Measurements from ENCODE around the gene DZANK1. TPM values are rescaled to one million over a fixed set of nuclear protein-coding genes. Genes with fewer than 3 reads are reported as not detected.
"Not testable (repeated sequence)": the region's sequence is repeated elsewhere in the genome, so short reads cannot be mapped to it uniquely, and the experiment has no call there.

DZANK1 gene
- total and polyA plus RNA-seq, 2 donors (not counting 3 experiments of a cell fraction or from before 2014, with no cell fraction given) = 1.1 to 1.8 TPM

- DNase-seq (ENCODE audit: low read depth, low spot score) = no peak
- intact Hi-C loops (cut with micrococcal nuclease) = no loop called here
- Histone ChIP-seq H3K9me3 (replicated peaks; ENCODE audit: control insufficient read depth, insufficient read depth, low read length) (no peaks in the 10 kb centered on the region), H3K36me3 (ENCODE audit: control insufficient read depth in 2 of 2, extremely low read depth in 1 of 2, insufficient read depth in 2 of 2, low read length in 2 of 2) (no peaks in the 10 kb centered on the region), H3K4me3 (replicated peaks in 1 of 3; ENCODE audit: insufficient read depth in 1 of 3, low read depth in 1 of 3, low read length in 3 of 3) (no peak overlapping the region), H3K4me1 (ENCODE audit: control insufficient read depth, extremely low read depth, insufficient read depth, low read length) (no peaks in the 10 kb centered on the region), H3K27me3 (ENCODE audit: control insufficient read depth in 2 of 2, insufficient read depth in 2 of 2, low read length in 2 of 2) (peaks cover 0 to 6% of the 10 kb centered on the region in 2 experiments), H3K79me2 (ENCODE audit: control insufficient read depth, insufficient read depth, low read length) (no peaks in the 10 kb centered on the region), H3K4me2 (ENCODE audit: insufficient read depth, low read length) (no peak overlapping the region), H4K20me1 (replicated peaks; ENCODE audit: control insufficient read depth, extremely low read depth, insufficient read depth, low read length) (no peaks in the 10 kb centered on the region), H3K9me1 (replicated peaks; ENCODE audit: control insufficient read depth, extremely low read depth, insufficient read depth, low read length) (no peaks in the 10 kb centered on the region), H3K27ac (ENCODE audit: insufficient read depth, low read depth, low read length) (no peak overlapping the region), H2AFZ (ENCODE audit: low read depth, low read length) (no peak overlapping the region), H3K9ac (replicated peaks; ENCODE audit: extremely low read depth, insufficient read depth, low read length) (no peak overlapping the region)
- TF ChIP-seq MAX (IDR thresholded peaks at IDR 0.05; ENCODE audit: insufficient read depth, insufficient read length) = no peak
- TF ChIP-seq FOS (IDR thresholded peaks at IDR 0.05; ENCODE audit: borderline replicate concordance, insufficient read depth, low read length) = no peak
- no TSS peak for BruUV-seq (replicated peaks)
- POLR2A ChIA-PET = no interaction called here
- dilution Hi-C loops (cut with MboI; ENCODE audit: extremely low pct_ligation_motif_present, low sequenced_read_pairs) = no loop called here
- CTCF ChIA-PET = no interaction called here
- FAIRE-seq = no peak
These were observed 107.0 kb downstream of the DZANK1 start for GRCh38 chr20:18359854-18360253.

DNA sequence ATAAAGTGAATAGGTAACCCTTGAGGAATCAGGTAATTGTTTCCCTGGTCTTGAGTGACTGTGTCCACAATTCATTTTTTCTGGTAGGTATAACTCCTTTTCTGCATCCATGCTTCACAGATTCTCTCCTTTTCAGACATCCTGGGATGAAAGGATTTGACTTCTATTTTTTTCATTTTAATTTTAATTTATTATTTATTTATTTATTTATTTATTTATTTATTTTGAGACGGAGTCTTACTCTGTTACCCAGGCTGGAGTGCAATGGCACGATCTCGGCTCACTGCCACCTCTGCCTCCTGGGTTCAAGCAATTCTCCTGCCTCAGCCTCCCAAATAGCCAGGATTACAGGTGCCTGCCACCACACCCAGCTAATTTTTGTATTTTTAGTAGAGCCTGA is 117.1 kb downstream of the DZANK1 start:
- H3K4me2 ChIP-seq (ENCODE audit: insufficient read depth, low read length); H3K27ac ChIP-seq (ENCODE audit: insufficient read depth, low read depth, low read length); H3K9ac ChIP-seq (replicated peaks; ENCODE audit: extremely low read depth, insufficient read depth, low read length); intact Hi-C loops (cut with micrococcal nuclease); POLR2A ChIA-PET; H3K4me3 ChIP-seq (replicated peaks in 1 of 3; ENCODE audit: insufficient read depth in 1 of 3, low read depth in 1 of 3, low read length in 3 of 3); H3K27me3 ChIP-seq (ENCODE audit: control insufficient read depth in 2 of 2, insufficient read depth in 2 of 2, low read length in 2 of 2); CTCF ChIA-PET; H3K4me1 ChIP-seq (ENCODE audit: control insufficient read depth, extremely low read depth, insufficient read depth, low read length); DNase-seq (ENCODE audit: low read depth, low spot score); H3K36me3 ChIP-seq (ENCODE audit: control insufficient read depth in 2 of 2, extremely low read depth in 1 of 2, insufficient read depth in 2 of 2, low read length in 2 of 2); H4K20me1 ChIP-seq (replicated peaks; ENCODE audit: control insufficient read depth, extremely low read depth, insufficient read depth, low read length); H2AFZ ChIP-seq (ENCODE audit: low read depth, low read length); BruUV-seq (replicated peaks); H3K9me3 ChIP-seq (replicated peaks; ENCODE audit: control insufficient read depth, insufficient read depth, low read length); H3K79me2 ChIP-seq (ENCODE audit: control insufficient read depth, insufficient read depth, low read length); FAIRE-seq; H3K9me1 ChIP-seq (replicated peaks; ENCODE audit: control insufficient read depth, extremely low read depth, insufficient read depth, low read length); dilution Hi-C loops (cut with MboI; ENCODE audit: extremely low pct_ligation_motif_present, low sequenced_read_pairs): not testable (repeated sequence)

MicroRNA genes within 50 kb of the gene (microRNA counts, 767-probe panel; counts per million panel counts)
- 723 counts per million, percentile 96 among the panel's probes with 10 or more counts for microRNA hsa-miR-3192

Small RNA genes within 50 kb of the gene (microRNA-seq; reads per million reads assigned to microRNA genes)
- gene MIR3192 (ENCODE audit: borderline number of aligned reads, borderline replicate concordance) = not detected

Small RNA genes within 50 kb of the gene (small RNA-seq; reads per million reads assigned to genes)
- gene MIR3192 (ENCODE audit: insufficient read depth, insufficient read length, low read depth, low replicate concordance) (not detected), gene RNA5SP476 (ENCODE audit: insufficient read depth, insufficient read length, low read depth, low replicate concordance) (not detected)

Other genes starting within 250 kb of the DZANK1 start
- 11.1 and 12.2 TPM in 2 replicates for gene ZNF133, start 178.5 kb downstream of the DZANK1 start, total RNA-seq
- 13.8 and 15.1 TPM in 2 replicates for gene ZNF133, start 178.5 kb downstream of the DZANK1 start, polyA plus RNA-seq
- 9.8 and 10.2 TPM in 2 replicates for gene POLR3F, start 360 bp upstream of the DZANK1 start, total RNA-seq
- 2.7 and 4.5 TPM in 2 replicates for gene POLR3F, start 360 bp upstream of the DZANK1 start, polyA plus RNA-seq
- gene RBBP9, start 30.2 kb upstream of the DZANK1 start, total RNA-seq = 17.0 and 17.2 TPM in 2 replicates
- 8.5 and 9.1 TPM in 2 replicates for gene RBBP9, start 30.2 kb upstream of the DZANK1 start, polyA plus RNA-seq
- 38.0 and 42.5 TPM in 2 replicates for gene SEC23B, start 40.9 kb upstream of the DZANK1 start, total RNA-seq
- 38.7 and 44.0 TPM in 2 replicates for gene SEC23B, start 40.9 kb upstream of the DZANK1 start, polyA plus RNA-seq
- gene SMIM26, start 100.4 kb upstream of the DZANK1 start, total RNA-seq = 54.1 and 62.4 TPM in 2 replicates
- gene SMIM26, start 100.4 kb upstream of the DZANK1 start, polyA plus RNA-seq = 54.0 and 92.0 TPM in 2 replicates
- gene DTD1, start 121.0 kb upstream of the DZANK1 start, total RNA-seq = 50.8 and 62.9 TPM in 2 replicates
- 39.6 and 48.2 TPM in 2 replicates for gene DTD1, start 121.0 kb upstream of the DZANK1 start, polyA plus RNA-seq